K562 (cell line): ENCODE measurements around the gene ORC3. TPM values are rescaled to one million over a fixed set of nuclear protein-coding genes. Genes with fewer than 3 reads are reported as not detected.

ENCODE experiments used
- ATAC-seq: fragments of 200-7000 bp; cut with Tn5 transposase; 3 replicates; pipeline ENCODE4 v1.9.1; 2020; ENCODE audit warnings: moderate library complexity
- BruUV-seq: library from RNA; stranded (reverse); fragments of 400-500 nt; replicated peaks from 2 replicates; lab custom pipeline; 2021; lab: Mats Ljungman, UMichigan
- CTCF ChIA-PET: fragments of 300-600 bp; formaldehyde crosslinking; extraction: SDS; loops from one replicate; lab custom pipeline; 2021; ENCODE audit warnings: low intra/inter-chr PET ratio; lab: Yijun Ruan, JAX
- POLR2A ChIA-PET: fragments of 300-600, 350-650 bp; sonication (Branson Sonifier 250); formaldehyde crosslinking; extraction: SDS; loops from one replicate; lab custom pipeline; 2021; ENCODE audit warnings: antibody characterized with exemption, inconsistent platforms; lab: Yijun Ruan, JAX
- DNase-seq, 4 experiments: peaks; one replicate each; pipeline versions ENCODE4 v3.0.0 to v3.0.0-alpha.2; 2011 to 2018; ENCODE audit warnings: low spot score in 3 of 4, mixed read lengths in 3 of 4; ENCODE audit errors: extremely low read depth in 1 of 4
- FAIRE-seq: peaks from 2 replicates; lab custom pipeline; 2011; peaks lifted over from hg19 to GRCh38; lab: Jason Lieb, UNC
- H2AFZ ChIP-seq: 2 replicates; pipeline ENCODE4 v1.6.0; 2011; ENCODE audit warnings: low read depth, low read length, control low read depth, inconsistent platforms
- H3K27ac ChIP-seq: fragments of 200-600 bp; 3 replicates; pipeline ENCODE4 v1.8.0; 2011; ENCODE audit warnings: low read depth, mild to moderate bottlenecking, control low read depth, inconsistent platforms, low read length, moderate library complexity, mixed read lengths; ENCODE audit errors: extremely low read depth
- H3K27me3 ChIP-seq, 2 experiments: fragments of 300-600 bp in 1 of 2; 2 replicates in 1 of 2; 3 replicates in 1 of 2; pipeline versions ENCODE4 v1.6.0 to v1.8.0; 2011; ENCODE audit warnings: inconsistent platforms in 2 of 2, low read length in 2 of 2, mild to moderate bottlenecking in 1 of 2, mixed read lengths in 1 of 2, moderate library complexity in 1 of 2; ENCODE audit not compliant: control insufficient read depth in 2 of 2, insufficient read depth in 2 of 2
- H3K36me3 ChIP-seq: fragments of 300-600 bp; 3 replicates; pipeline ENCODE4 v1.8.0; 2011; ENCODE audit warnings: mild to moderate bottlenecking, low read length, inconsistent platforms; ENCODE audit not compliant: control insufficient read depth, insufficient read depth
- H3K4me1 ChIP-seq, 2 experiments: fragments of 200-600 bp in 1 of 2; replicated peaks in 1 of 2; 2 replicates in 1 of 2; 3 replicates in 1 of 2; pipeline versions ENCODE4 v1.5.1 to v1.8.0; 2011; ENCODE audit warnings: inconsistent platforms in 2 of 2, low read length in 2 of 2, mild to moderate bottlenecking in 1 of 2, mixed read lengths in 1 of 2, moderate library complexity in 1 of 2; ENCODE audit not compliant: control insufficient read depth in 2 of 2, insufficient read depth in 2 of 2
- H3K4me2 ChIP-seq: 2 replicates; pipeline ENCODE4 v1.6.1; 2011; ENCODE audit warnings: low read length, control low read depth, inconsistent platforms, mixed read lengths; ENCODE audit not compliant: insufficient read depth
- H3K4me3 ChIP-seq: fragments of 200-600 bp; sonication (generic), shearing (Covaris generic); 2 replicates; pipeline ENCODE4 v1.5.1; 2016; ENCODE audit warnings: control low read depth, inconsistent platforms
- H3K79me2 ChIP-seq: fragments of 200-600 bp; 3 replicates; pipeline ENCODE4 v1.8.0; 2011; ENCODE audit warnings: low read length, inconsistent platforms; ENCODE audit not compliant: control insufficient read depth, insufficient read depth
- H3K9ac ChIP-seq, 2 experiments: 2 replicates each; pipeline versions ENCODE4 v1.6.0 to v1.6.1; 2011; ENCODE audit warnings: low read depth in 2 of 2, low read length in 2 of 2, control low read depth in 1 of 2, inconsistent platforms in 1 of 2, mild to moderate bottlenecking in 1 of 2, mixed read lengths in 1 of 2; ENCODE audit not compliant: insufficient read depth in 1 of 2
- H3K9me1 ChIP-seq: one replicate; pipeline ENCODE4 v1.6.0; 2011; ENCODE audit warnings: inconsistent platforms, mild to moderate bottlenecking, low read length, moderate library complexity; ENCODE audit not compliant: control insufficient read depth, insufficient read depth
- H3K9me3 ChIP-seq: replicated peaks from 2 replicates; pipeline ENCODE4 v1.5.1; 2011; ENCODE audit warnings: low read depth, low read length, inconsistent platforms; ENCODE audit not compliant: control insufficient read depth, insufficient read depth
- H4K20me1 ChIP-seq: replicated peaks from 2 replicates; pipeline ENCODE4 v1.6.1; 2011; ENCODE audit warnings: low read length, inconsistent platforms, mixed read lengths; ENCODE audit not compliant: control insufficient read depth, insufficient read depth
- BCLAF1 ChIP-seq, 2 experiments: fragments of 450-650 bp in 1 of 2; IDR thresholded peaks; 2 replicates each; pipeline ENCODE4 v1.6.1; 2011 to 2017; ENCODE audit warnings: low read depth in 2 of 2, antibody characterized with exemption in 1 of 2, borderline replicate concordance in 1 of 2, low read length in 1 of 2, mild to moderate bottlenecking in 1 of 2, mixed read lengths in 1 of 2; ENCODE audit not compliant: control insufficient read depth in 1 of 2
- CBX1 ChIP-seq: sonication (generic); IDR thresholded peaks from 2 replicates; pipeline ENCODE4 v1.6.1; 2016; ENCODE audit warnings: antibody characterized with exemption, low read depth, mild to moderate bottlenecking
- EP300 ChIP-seq: IDR thresholded peaks from 2 replicates; pipeline ENCODE4 v1.6.1; 2012; ENCODE audit warnings: low read length, improper control_type of control experiment
- HMGN3 ChIP-seq: IDR thresholded peaks from 2 replicates; pipeline ENCODE4 v1.6.1; 2011; ENCODE audit warnings: borderline replicate concordance, low read depth, mild to moderate bottlenecking, mixed read lengths, low read length; ENCODE audit not compliant: insufficient read length; ENCODE audit errors: extremely low read depth
- NCOA4 ChIP-seq: fragments of 450-650 bp; IDR thresholded peaks from 2 replicates; pipeline ENCODE4 v1.6.1; 2018; ENCODE audit warnings: mild to moderate bottlenecking; ENCODE audit not compliant: partially characterized antibody
- NFXL1 ChIP-seq: fragments of 450-650 bp; formaldehyde crosslinking; IDR thresholded peaks from 2 replicates; pipeline ENCODE4 v1.4.0; 2021; ENCODE audit warnings: mild to moderate bottlenecking
- NR2F6 ChIP-seq: fragments of 450-650 bp; formaldehyde crosslinking; IDR thresholded peaks from 2 replicates; pipeline ENCODE4 v1.4.0; 2020; ENCODE audit warnings: mild to moderate bottlenecking
- RFX1 ChIP-seq: fragments of 450-650 bp; IDR thresholded peaks from 2 replicates; pipeline ENCODE4 v1.6.1; 2016; ENCODE audit warnings: mild to moderate bottlenecking, moderate library complexity
- TAF15 ChIP-seq: fragments of 200-400 bp; formaldehyde crosslinking; IDR thresholded peaks from 2 replicates; pipeline ENCODE4 v1.6.1; 2017; ENCODE audit warnings: mild to moderate bottlenecking, low read depth, low read length, moderate library complexity
- THRAP3 ChIP-seq: fragments of 450-650 bp; IDR thresholded peaks from 2 replicates; pipeline ENCODE4 v1.6.1; 2016; ENCODE audit warnings: mild to moderate bottlenecking, inconsistent platforms, borderline replicate concordance
- ZNF121 ChIP-seq: sonication (generic); formaldehyde crosslinking; conservative IDR thresholded peaks from 2 replicates; pipeline ENCODE4 v1.8.0; 2022; ENCODE audit warnings: missing genetic modification reagents
- ZNF511 ChIP-seq: sonication (generic); formaldehyde crosslinking; IDR thresholded peaks from 2 replicates; pipeline ENCODE4 v1.8.0; 2022; ENCODE audit warnings: mild to moderate bottlenecking, missing genetic modification reagents
- WGBS: fragments of 100-300 bp; shearing (Covaris generic); methylation state at CpG from one replicate; pipeline ENCODE4 v1.1.6; 2016; ENCODE audit warnings: low coverage, mixed read lengths; ENCODE audit not compliant: insufficient coverage; ENCODE audit errors: missing lambda C conversion rate; 5-methylcytosine and 5-hydroxymethylcytosine counted together
- in situ Hi-C: fragments of 300-500 bp; cut with MboI; formaldehyde crosslinking; loops from 4 replicates; pipeline ENCODE4 v1.15.0; 2018; ENCODE audit warnings: inconsistent platforms, mixed read lengths
- intact Hi-C: fragments of 100-400 bp; cut with micrococcal nuclease; formaldehyde crosslinking; loops from 2 replicates; pipeline ENCODE4 v1.14.2; 2022
- polyA plus RNA-seq, 8 experiments: library from polyadenylated mRNA; depleted of rRNA in 4 of 8; stranded (reverse) in 5 of 8; unstranded in 3 of 8; fragments of >200 nt; fragmentation: Nextera tagmentation in 2 of 8; fragmentation: Illumina TruSeq in 1 of 8; extraction: Ambion mirVana in 2 of 8; extraction: Trizol in 1 of 8; gene quantifications; 2 replicates each; pipeline versions ENCODE4 v1.2.1 to v1.2.3, GENCODE V29; 2011 to 2014; ENCODE audit warnings: inconsistent platforms in 1 of 8, missing spikeins in 1 of 8
- total RNA-seq, 7 experiments: library from RNA; depleted of rRNA in 6 of 7; stranded (reverse); fragments of >200 nt in 6 of 7; fragmentation: Illumina TruSeq in 2 of 7; extraction: Trizol in 2 of 7; gene quantifications; 2 replicates each; pipeline versions ENCODE4 v1.2.1 to v1.2.3, GENCODE V29; 2011 to 2021; ENCODE audit warnings: low replicate concordance in 1 of 7

The ORC3 gene
- total and polyA plus RNA-seq, 9 of the 15 experiments (the other 6 are each of a cell fraction or from before 2014, with no cell fraction given), result 28.8 to 159 (median 74.8) TPM

GRCh38 chr6:87541041-87541440 is 48.9 kb upstream of the ORC3 start:
- Histone ChIP-seq H3K27me3 (no peaks in the 10 kb centered on the region), H3K9me3 (no peaks in the 10 kb centered on the region), H3K4me1 (no peaks in the 10 kb centered on the region), H3K9me1 (no peaks in the 10 kb centered on the region), H4K20me1 (no peaks in the 10 kb centered on the region), H3K4me2 (no peak overlapping the region), H3K4me3 (no peak overlapping the region), H3K27ac (no peak overlapping the region), H2AFZ (no peak overlapping the region), H3K9ac (no peak overlapping the region), H3K79me2 (no peaks in the 10 kb centered on the region), H3K36me3 (peaks cover 67% of the 10 kb centered on the region)
- intact Hi-C loops (no loop called here), in situ Hi-C loops (no loop called here)
- 100% methylated on average over 1 of the region's 1 CpG for WGBS
- CTCF ChIA-PET, result no interaction called here
- POLR2A ChIA-PET, result interaction anchor here (1.3 kb wide), 1 partner anchor 10 kb away, joined by 3 read pairs; no protein-coding TSS in a partner anchor
- DNase-seq (no peak), FAIRE-seq (no peak), ATAC-seq (no peak)
- TF ChIP-seq ZNF121 (CRISPR knock-in tag), result peak; percentile 74
- no peak for TF ChIP-seq CBX1
- BruUV-seq, result no TSS peak

- H3K9ac ChIP-seq, result no peak overlapping the region
- H3K79me2 ChIP-seq, result no peaks in the 10 kb centered on the region
- ChIA-PET POLR2A (interaction anchor here (0.6 kb wide), 1 partner anchor 46 kb away, joined by 3 read pairs; no protein-coding TSS in a partner anchor), CTCF (no interaction called here)
- no peak overlapping the region for H3K27ac ChIP-seq
- in situ Hi-C loops, result no loop called here
- H3K4me1 ChIP-seq, result no peaks in the 10 kb centered on the region
- H3K4me2 ChIP-seq, result no peak overlapping the region
- no peaks in the 10 kb centered on the region for H4K20me1 ChIP-seq
- ATAC-seq (no peak), DNase-seq (no peak), FAIRE-seq (no peak)
- no peak overlapping the region for H3K4me3 ChIP-seq
- no TSS peak for BruUV-seq
- no peak overlapping the region for H2AFZ ChIP-seq
- peaks cover 73% of the 10 kb centered on the region for H3K36me3 ChIP-seq
- no peaks in the 10 kb centered on the region for H3K9me3 ChIP-seq
- WGBS, result 100% methylated on average over 2 of the region's 2 CpGs
- H3K27me3 ChIP-seq, result no peaks in the 10 kb centered on the region
- intact Hi-C loops, result no loop called here
- no peaks in the 10 kb centered on the region for H3K9me1 ChIP-seq
- TF ChIP-seq RFX1 (no peak), THRAP3 (no peak), HMGN3 (no peak), EP300 (no peak), NFXL1 (CRISPR knock-in tag) (no peak), NR2F6 (no peak), TAF15 (no peak), NCOA4 (no peak), BCLAF1 (IDR thresholded peaks at IDR 0.05; ENCODE audit: borderline replicate concordance in 1 of 2, control insufficient read depth in 1 of 2, low read depth in 2 of 2, low read length in 1 of 2) (no peak), ZNF511 (CRISPR knock-in tag) (no peak)
Observed at GRCh38 chr6:87541744-87542143, 48.2 kb upstream of the ORC3 start.
